IPS-NIHi11 (cell line): Measurements from ENCODE around the gene PCDH12.

ENCODE experiments used
- DNase-seq: peaks from one replicate; pipeline ENCODE4 v3.0.0; 2012; ENCODE audit warnings: mixed read lengths, low spot score

The PCDH12 gene

GRCh38 chr5:141966275-141966962, 8.4 kb upstream of the PCDH12 start:
- DNase-seq: no peak

- no peak for DNase-seq
Observed at GRCh38 chr5:141965071-141965470, 7.1 kb upstream of the PCDH12 start.

GRCh38 chr5:141963701-141964100, 5.7 kb upstream of the PCDH12 start:
- no peak for DNase-seq

GRCh38 chr5:141961466-141961865, 3.5 kb upstream of the PCDH12 start:
- no peak for DNase-seq

- DNase-seq: peak; percentile 85
Observed at GRCh38 chr5:141960449-141961323, 2.7 kb upstream of the PCDH12 start.

DNA sequence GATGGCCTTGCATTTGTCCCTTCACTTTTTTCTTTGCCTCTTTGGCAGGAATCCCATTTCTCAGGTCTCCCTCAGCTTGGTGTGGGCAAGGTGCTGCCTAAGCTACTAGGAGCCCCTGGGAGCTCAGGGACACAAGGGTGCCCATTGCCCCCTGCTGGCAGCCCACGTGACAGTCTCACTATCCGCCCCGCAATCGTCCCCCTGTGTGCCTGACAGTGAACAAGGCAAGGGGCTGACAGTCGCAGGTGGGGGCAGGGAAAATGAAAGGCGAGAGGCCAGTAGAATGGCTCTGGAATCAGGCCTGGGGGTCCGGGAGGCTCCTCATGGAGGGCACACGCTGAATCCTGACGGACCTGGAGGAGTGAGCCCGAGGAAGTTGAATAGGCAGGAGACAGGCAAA, 2.0 kb upstream of the PCDH12 start:
- peak; percentile 37 for DNase-seq

DNA sequence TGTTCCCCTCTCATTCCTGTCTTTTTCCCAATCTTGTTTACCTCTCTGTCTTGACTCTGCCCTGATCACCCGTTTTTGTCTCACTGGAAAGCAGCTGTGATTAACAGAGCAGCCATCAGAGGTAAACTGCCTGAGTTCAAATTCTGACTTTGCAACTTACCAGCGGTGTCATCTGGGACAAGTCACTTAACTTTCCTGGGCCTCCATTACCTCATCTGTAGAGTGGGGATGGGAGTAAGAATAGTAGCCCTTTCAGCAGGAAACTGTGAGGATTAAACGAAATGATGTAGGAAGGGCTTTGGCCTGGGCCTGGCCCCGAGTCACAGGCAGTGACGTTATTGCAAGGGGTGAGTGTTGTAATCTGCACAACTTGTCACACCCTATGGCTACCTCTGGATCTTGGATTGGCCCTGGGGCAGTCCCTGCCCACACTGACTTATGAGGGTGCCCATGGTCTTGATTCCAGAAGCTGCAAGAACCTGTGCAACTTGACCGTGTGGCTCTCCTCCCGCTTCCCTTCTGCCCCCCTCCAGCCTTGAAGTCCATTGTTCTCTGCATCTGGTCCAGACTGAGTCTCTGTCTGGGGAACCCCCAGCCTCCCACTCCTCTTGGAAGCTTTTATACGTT, 657 bp upstream of the PCDH12 start:
- no peak for DNase-seq

DNA sequence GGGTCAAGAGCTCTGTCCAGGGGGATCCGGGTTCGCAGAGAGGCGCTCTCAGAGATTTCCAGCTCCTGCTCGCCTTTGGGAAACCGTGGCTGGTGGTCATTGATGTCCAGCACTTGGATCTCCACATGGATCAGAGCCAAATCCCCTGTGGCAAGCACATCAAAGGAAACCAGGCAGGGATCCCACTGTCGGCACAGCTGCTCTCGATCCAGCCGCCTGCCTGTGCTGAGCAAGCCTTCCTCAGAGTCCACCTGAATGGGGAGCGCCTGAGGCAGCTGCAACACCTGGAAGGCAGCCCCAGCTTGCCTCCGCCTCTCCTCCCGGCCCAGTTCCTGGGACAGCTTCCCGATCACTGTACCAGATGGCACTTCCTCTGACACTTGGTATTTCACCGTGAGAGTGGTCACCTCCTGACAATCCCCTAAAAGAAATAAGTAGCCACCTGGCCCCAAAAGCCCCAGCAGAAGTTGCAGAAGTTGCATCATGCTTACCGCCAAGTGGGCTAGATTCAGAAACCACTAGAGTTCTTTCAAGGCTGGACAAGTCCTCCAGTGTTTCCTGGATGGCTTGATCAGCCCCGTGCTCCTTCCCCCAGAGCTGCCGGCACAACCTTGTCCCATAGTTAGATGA, 520 bp downstream of the PCDH12 start:
- no peak for DNase-seq

GRCh38 chr5:141954194-141954593, 3.8 kb downstream of the PCDH12 start:
- no peak for DNase-seq

- DNase-seq: no peak
Observed at GRCh38 chr5:141952020-141952419, 6.0 kb downstream of the PCDH12 start.

GRCh38 chr5:141951332-141951781, 6.6 kb downstream of the PCDH12 start:
- DNase-seq: peak; percentile 86

DNA sequence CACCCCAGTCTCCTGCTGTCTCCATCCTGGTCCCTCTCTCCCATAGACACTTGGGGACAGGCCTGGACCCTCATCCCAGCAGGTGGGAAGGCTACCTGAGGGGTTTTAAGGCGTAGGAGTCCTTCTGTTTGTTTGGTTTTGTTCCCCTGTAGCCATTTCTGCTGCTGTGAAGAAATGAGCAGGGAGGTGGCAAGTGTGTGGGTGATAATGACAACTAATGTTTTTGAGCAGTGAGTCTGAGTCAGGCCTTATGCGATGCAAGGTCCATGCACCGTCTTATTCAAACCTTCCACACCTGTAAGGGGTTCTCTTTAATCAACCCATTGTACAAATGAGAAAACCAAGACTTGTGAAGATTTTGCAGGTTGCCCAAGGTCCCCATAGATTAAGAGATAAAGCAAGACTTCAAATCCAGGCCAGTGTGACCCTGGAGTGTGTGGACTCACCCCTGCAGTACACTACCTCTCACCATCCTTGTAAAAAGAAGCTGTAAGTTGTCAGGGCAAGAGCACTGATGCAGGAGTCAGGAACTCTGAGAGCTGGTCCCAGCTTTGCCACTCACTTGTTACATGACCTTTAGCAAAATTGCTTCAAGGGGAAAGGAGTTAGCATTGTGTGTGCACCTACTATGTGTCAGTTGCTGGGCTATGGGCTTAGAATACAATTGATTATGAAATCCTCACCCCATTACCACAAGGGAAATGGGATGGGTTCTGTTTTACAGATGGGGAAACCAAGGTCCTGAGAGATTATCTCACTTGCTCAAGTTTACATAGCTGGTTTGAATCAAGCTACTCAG, 7.6 kb downstream of the PCDH12 start:
- DNase-seq: no peak

DNA sequence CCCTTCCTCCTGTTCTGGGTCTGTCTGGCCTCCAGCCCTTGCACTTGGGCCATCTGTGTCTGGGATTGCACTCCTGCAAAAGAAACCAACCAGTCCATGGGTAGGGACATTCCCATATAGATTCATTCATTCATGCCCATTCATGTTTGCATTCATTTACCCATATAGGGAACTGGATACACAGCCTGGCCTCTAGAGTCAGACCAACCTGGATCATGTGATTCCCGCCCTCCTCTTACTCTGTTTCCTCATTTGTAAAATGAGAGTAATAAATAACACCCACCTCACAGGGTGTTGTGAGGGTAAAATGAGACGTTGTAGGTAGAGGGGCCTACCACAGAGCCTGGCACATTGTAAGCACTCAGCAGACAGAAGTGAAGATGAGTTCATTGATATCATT, 8.5 kb downstream of the PCDH12 start:
- no peak for DNase-seq

DNA sequence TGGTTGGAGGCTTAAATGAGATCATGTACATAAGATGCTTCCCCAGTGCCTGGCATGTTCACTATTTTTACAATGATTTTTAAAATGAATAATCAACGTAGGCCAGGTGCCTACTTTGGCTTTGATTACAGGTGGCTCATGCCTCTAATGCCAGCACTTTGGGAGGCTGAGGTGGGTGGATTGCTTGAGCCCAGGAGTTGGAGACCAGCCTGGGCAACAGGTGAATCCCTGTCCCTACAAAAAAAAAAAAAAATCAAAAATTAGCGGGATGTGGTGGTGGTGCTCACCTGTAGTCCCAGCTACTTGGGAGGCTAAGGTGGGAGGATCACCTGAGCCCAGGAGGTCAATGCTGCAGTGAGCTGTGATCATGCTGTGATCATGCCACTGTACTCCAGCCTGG, 9.2 kb downstream of the PCDH12 start:
- DNase-seq: no peak

DNA sequence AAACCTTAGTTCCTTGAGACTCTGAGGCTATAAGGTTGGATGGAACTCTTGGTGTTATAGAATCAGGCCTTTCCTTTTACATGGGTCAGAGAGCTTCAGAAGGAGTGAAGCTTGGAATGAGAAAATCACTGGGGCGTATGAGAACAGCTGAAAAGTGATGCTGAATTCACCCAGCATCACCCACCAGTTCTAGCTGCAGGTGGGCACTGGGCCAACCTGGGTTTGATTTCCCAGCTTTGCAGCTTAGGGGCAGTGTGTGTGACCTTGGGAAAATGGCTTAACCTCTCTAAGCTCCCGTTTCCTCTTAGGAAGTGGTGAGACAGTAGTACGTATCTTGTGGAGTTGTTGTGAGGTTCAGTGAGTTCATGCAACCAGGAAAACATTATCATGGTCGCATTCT, 10.7 kb downstream of the PCDH12 start:
- no peak for DNase-seq

DNA sequence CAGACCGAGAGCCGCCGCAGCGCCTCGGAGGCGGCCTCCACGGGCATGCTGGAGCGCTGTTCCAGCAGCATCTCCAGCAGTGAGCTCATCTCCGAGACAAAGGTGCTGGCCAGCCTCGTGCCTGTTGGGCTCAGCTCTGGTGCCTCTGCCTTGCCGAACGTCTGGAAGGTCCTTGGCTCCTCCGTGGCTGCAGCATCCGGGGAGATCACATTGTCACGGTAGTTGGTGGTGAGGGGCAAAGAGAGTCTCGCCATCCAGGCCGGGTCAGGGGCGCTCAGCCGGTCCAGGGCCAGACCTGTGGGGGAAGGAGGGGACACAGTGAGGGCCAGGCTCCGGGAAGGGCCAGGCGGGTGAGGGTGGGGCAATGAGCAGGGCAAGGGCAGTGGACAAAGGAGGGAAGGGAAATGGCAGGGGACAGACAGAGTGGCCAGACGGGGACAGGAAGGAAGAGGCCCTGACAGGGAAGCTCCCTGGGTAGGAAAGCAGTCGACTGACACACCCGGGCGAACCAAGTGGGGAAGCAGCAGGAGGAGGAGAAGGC, 12.4 kb downstream of the PCDH12 start:
- DNase-seq: peak; percentile 58

- no peak for DNase-seq
Observed at GRCh38 chr5:141944076-141944475, 13.9 kb downstream of the PCDH12 start.

DNA sequence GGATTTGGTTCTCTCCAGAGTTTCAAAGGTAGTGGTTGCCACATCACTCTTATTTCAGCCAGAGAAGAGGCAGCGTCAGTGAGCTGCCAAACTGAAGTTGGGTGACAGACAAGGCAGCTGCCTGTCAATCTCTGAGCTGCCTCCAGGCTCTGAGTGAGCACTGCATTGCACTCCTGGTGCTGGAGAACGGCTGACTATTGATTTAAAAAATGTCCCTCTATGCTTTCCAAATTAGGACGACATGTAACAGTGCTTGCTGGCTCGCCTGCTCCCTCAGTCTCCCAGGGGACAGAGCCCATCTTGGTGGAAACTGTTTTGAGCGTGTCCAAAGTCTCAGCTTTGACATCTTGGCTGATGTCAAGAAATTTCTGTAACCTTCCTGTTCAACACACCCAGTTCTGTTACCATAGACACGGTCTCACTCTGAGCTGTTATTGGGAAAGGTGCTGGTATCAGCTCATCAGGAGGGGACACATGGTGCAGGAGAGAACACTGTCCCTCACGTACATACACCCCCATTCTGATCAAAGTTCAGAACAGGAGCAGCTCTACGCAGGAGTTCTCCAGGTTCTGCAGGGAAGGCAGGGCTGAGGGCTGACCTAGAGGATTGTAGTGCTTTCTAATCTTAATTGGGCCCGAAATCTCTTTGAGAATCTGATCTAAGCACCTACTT, 15.7 kb downstream of the PCDH12 start:
- no peak for DNase-seq

DNA sequence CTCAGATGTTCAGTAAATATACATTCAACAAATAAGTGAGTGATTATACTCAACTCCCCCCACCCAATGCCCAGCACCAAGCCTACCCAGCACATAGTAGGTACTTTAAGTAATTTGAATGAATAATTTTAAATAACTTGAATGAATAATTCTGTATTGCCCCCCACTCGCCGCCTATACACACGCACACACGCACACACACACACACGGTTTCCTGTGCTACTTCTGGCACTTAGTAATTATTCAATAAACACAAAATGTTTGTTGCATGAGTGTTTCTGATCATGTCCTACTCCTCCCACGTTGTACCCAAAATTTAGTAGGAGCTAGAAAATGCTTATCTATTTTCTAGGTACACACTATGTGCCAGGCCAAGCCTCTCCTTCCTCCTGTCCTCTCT, 16.2 kb downstream of the PCDH12 start:
- DNase-seq: no peak

GRCh38 chr5:141941307-141941706, 16.7 kb downstream of the PCDH12 start:
- no peak for DNase-seq
